Left hindlimb (tissue), 1 donor: ENCODE data around the gene CCDC180.
"Not testable (repeated sequence)": the region's sequence is repeated elsewhere in the genome, so short reads cannot be mapped to it uniquely, and the experiment has no call there.

Experiments
- DNase-seq: peaks from one replicate; pipeline ENCODE4 v3.0.0-alpha.2; 2018

CCDC180 gene

GRCh38 chr9:97307500-97308163 is at the start of gene CCDC180:
TSS of gene CCDC180 (plus strand) at chr9:97307659. CDS start at chr9:97308064, 405 bp downstream.
- peak; percentile 63 for DNase-seq

GRCh38 chr9:97259834-97260514 is 47.5 kb upstream of the CCDC180 start:
- not testable (repeated sequence) for DNase-seq

- no peak for DNase-seq
Observed at GRCh38 chr9:97271292-97271691, 36.2 kb upstream of the CCDC180 start.

DNA sequence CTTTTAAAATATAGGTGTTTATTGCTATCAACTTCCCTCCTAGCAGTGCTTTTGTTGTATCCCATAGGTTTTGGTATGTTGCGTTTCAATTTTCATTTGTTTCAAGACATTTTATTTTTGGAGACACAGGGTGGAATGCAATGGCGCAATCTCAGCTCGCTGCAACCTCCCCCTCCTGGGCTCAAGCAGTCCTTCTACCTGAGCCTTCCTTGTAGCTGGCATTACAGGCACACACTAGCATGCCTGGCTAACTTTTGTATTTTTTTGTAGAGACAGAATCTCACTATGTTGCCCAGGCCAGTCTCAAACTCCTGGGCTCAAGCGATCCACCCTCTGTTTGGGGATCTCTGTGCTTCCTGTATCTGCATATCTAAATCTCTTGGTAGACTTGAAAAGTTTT is 35.4 kb upstream of the CCDC180 start:
- no peak for DNase-seq

- no peak for DNase-seq
Observed at GRCh38 chr9:97276310-97276852, 31.1 kb upstream of the CCDC180 start.

- no peak for DNase-seq
Observed at GRCh38 chr9:97277953-97278352, 29.5 kb upstream of the CCDC180 start.

DNA sequence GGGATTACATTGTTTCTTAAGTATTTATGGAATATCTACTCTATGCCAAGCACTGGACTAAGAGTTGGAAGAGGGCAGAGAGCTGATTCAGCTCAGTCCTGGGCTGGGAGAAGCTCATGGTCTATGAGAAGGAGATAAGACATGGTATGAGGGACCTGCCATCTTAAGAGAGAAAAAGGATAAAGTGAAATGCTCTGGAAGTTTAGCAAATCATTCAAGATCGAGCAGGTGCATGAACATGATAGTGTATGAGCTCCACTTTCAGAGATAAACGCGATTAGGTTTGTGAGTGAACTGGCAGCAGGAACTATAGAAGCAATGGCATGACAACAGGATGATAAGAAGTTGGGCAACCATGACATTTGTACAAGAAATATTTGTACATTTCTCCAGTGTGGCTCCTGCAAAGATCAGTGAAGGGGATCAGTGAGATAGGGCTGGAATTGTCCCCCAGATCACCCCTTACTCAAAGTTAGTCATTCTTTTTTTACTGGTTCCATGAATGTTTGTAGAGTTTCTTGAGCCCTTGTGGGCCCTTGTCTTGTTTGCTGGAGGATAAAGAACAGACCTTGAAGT is 26.6 kb upstream of the CCDC180 start:
- no peak for DNase-seq

GRCh38 chr9:97283768-97284167 is 23.7 kb upstream of the CCDC180 start:
- no peak for DNase-seq

- no peak for DNase-seq
Observed at GRCh38 chr9:97284798-97285197, 22.7 kb upstream of the CCDC180 start.

GRCh38 chr9:97292200-97292599 is 15.3 kb upstream of the CCDC180 start:
- DNase-seq: no peak

- DNase-seq: peak; percentile 81
Observed at GRCh38 chr9:97293207-97293721, 14.2 kb upstream of the CCDC180 start.

GRCh38 chr9:97293818-97294217 is 13.6 kb upstream of the CCDC180 start:
- no peak for DNase-seq

GRCh38 chr9:97297889-97298288 is 9.6 kb upstream of the CCDC180 start:
- no peak for DNase-seq

- no peak for DNase-seq
Observed at GRCh38 chr9:97299809-97300414, 7.5 kb upstream of the CCDC180 start.

GRCh38 chr9:97300586-97300985 is 6.9 kb upstream of the CCDC180 start:
- DNase-seq: no peak

DNA sequence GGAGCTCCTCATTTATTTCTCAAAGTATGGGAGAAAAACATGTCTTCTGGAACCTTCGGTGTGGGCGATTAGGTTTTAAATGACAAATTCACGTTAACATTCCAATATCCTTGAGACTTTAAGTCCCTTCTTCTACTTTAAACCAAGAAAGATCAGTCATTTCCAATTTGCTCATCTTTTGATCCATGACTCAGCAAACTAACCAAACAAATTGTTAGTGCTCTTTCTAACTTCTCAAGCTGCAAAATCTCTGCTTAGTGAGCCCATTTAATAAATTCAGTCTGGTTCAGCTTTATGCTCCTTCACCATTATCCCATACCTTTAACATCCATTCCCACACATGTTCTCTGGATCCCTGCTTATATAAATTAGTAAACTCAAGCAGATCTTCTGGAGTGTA is 5.5 kb upstream of the CCDC180 start:
- no peak for DNase-seq

DNA sequence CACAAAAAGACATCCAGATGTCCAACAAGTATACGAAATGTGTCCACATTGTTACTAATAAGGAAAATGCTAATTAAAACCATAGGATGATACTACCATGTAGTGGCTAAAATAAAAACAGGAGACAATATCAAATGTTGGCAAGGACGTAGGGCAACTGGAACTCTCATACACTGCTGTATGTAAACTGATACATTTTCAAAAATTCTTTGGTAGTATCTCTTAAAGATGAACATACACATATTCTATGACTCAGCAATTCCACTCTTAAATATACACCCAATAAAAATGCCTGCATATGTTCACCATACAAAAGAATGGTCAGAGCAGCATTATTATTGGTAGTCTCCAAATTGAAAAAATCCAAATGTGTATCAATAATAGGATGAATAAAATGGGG is 2.9 kb upstream of the CCDC180 start:
- DNase-seq: no peak

DNA sequence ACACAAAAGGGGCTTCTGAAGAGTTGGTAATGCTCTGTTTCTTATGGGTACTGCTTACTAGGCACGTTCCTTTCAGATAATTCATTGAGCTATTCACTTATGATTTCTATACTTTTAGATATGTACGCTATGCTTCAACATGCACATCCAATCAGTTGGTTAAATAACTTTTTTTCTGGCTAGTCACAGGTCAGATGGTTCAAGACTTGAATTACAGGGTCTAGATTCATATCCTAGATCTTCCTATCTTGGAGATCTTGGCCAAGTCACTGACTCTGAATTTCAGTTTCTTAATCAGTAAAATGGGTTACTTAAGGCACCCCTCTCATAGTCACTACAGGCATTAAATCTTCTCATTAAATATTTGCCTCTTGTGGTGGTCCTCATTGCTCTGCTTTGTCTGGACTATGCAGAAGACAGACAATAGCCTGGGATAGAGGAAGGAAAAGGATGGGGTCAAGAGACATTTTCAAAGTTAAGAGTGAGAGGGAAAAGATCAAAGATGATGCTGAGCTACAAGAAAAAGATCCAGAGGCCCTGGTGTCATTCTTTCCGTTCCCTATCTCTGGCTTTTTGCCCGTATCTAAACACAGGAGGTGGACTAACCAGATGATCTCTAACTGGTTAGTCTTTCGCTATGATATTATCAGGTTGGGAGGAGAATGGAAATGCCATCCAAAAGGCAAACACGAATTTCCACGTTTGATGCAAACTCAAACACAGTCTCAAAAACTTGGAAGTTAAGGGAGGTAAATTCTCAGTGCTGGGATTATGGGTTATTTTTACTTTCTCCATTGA is 1.8 kb upstream of the CCDC180 start:
- no peak for DNase-seq

DNA sequence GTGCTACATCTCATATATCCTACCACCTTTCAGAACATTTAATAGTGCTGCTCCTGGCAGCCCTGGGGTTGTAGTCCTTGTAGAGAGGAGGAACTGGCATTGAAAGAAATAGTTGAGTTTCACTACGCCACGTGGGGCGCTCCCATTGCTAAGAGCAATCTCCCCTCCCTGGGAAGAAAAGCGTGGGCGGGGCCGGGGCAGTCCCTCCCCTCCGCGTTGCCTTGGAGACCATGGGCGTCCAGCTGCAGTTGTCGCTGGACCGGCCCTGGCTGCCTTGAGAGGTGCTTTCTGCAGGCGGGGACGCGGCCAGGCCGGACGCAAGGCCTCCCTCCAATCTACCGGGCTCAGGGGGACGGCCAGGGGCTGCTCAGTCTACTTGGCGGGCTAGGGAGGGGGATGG is 368 bp upstream of the CCDC180 start:
- peak; percentile 90 for DNase-seq

DNA sequence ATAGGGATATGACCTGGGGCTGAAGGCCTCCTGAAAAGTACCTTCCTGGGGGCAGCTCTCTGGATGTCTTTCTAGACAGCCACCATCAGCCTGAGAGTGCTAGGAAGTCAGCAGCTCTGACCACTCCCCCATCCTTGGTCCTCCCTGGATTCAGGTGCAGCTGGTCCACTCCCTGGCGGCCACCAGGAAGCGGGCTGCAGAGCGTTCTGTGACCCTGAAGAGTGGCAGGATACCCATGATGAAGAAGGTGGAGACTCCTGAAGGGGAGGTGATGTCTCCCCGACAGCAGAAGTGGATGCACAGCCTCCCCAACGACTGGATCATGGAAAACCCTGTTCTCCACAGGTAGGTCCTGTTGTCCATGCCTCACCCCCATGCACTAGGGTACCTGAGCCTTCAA is 1.8 kb downstream of the CCDC180 start:
- no peak for DNase-seq

DNA sequence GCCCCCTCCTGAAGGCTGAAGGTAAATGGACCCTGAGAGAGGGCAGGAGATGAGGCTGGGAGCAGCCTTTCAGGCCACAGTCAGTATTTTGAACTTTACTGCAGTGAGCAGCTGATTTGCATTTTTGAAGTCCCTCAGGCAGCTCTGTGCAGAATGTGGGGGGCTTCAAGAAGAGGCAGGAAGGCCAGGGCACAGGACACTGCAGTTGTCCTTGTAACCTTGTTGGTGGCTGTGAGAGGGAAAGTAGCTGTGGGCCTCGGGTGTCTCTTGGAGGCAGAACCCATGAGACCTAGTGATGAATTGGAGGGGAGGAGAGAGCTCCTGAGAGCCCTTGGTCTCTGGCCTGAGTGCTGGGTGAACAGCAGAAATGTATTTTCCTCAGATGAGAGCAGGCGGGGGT is 2.6 kb downstream of the CCDC180 start:
- DNase-seq: no peak

DNA sequence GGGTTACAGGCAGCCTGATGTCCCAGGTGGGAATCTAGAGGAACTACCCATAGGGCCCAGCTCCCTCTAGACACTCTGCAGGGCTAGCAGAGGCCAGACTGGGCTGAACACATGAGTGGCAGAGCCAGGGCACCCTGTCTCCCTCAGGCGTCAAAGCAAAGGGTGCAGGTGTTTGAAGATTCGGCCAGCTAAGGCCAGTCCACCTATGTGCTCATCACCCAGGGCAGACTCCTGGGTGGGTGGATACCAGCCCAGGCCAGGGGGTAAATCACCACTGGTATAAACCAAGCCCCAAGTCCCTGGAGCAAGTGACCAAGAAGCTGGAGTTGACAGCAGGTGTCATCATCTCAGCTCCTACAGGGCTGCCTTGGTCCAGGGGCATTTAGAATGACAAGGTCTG is 3.4 kb downstream of the CCDC180 start:
- DNase-seq: no peak
